K562 (cell line): ENCODE results near the gene TNFSF13. TPM values are rescaled to one million over a fixed set of nuclear protein-coding genes. Genes with fewer than 3 reads are reported as not detected.

Experiments used
- C11orf30 ChIP-seq: fragments of 450-650 bp; IDR thresholded peaks from 2 replicates; pipeline ENCODE4 v1.6.1; 2016; ENCODE audit warnings: low read depth, mild to moderate bottlenecking
- ELF4 ChIP-seq: fragments of 450-650 bp; formaldehyde crosslinking; IDR thresholded peaks from 2 replicates; pipeline ENCODE4 v1.4.0; 2022; ENCODE audit warnings: missing genetic modification characterization
- HDAC6 ChIP-seq: IDR thresholded peaks from 2 replicates; pipeline ENCODE4 v1.6.1; 2012; ENCODE audit warnings: low read depth, mild to moderate bottlenecking, control low read depth, inconsistent platforms, low read length, moderate library complexity
- IFI16 ChIP-seq: fragments of 250-450 bp; sonication (Bioruptor Pico); IDR thresholded peaks from 2 replicates; pipeline ENCODE4 v2.1.2; 2022; ENCODE audit warnings: mild to moderate bottlenecking, inconsistent platforms
- KLF1 ChIP-seq: fragments of 450-650 bp; IDR thresholded peaks from 2 replicates; pipeline ENCODE4 v1.6.1; 2016; ENCODE audit warnings: missing genetic modification characterization, missing compliant biosample characterization
- NCOR1 ChIP-seq: fragments of 450-650 bp; IDR thresholded peaks from 2 replicates; pipeline ENCODE4 v1.6.1; 2016; ENCODE audit warnings: mild to moderate bottlenecking, moderate library complexity
- PTTG1 ChIP-seq: fragments of 450-650 bp; IDR thresholded peaks from 2 replicates; pipeline ENCODE4 v1.6.1; 2016; ENCODE audit warnings: low read depth, mild to moderate bottlenecking, missing genetic modification characterization, missing compliant biosample characterization
- RFX7 ChIP-seq: fragments of 250-450 bp; sonication (Bioruptor Pico); IDR thresholded peaks from 2 replicates; pipeline ENCODE4 v1.5.1; 2021; ENCODE audit warnings: mild to moderate bottlenecking
- SPI1 ChIP-seq: IDR thresholded peaks from 2 replicates; pipeline ENCODE4 v1.6.1; 2011; ENCODE audit warnings: low read depth, low read length, control low read depth, borderline replicate concordance
- ZNF274 ChIP-seq: IDR thresholded peaks from 2 replicates; pipeline ENCODE4 v1.6.1; 2011; ENCODE audit warnings: low read depth, mild to moderate bottlenecking, low read length, moderate library complexity, borderline replicate concordance
- polyA plus RNA-seq, 8 experiments: library from polyadenylated mRNA; depleted of rRNA in 4 of 8; stranded (reverse) in 5 of 8; unstranded in 3 of 8; fragments of >200 nt; fragmentation: Nextera tagmentation in 2 of 8; fragmentation: Illumina TruSeq in 1 of 8; extraction: Ambion mirVana in 2 of 8; extraction: Trizol in 1 of 8; gene quantifications; 2 replicates each; pipeline versions ENCODE4 v1.2.1 to v1.2.3, GENCODE V29; 2011 to 2014; ENCODE audit warnings: inconsistent platforms in 1 of 8, missing spikeins in 1 of 8
- total RNA-seq, 7 experiments: library from RNA; depleted of rRNA in 6 of 7; stranded (reverse); fragments of >200 nt in 6 of 7; fragmentation: Illumina TruSeq in 2 of 7; extraction: Trizol in 2 of 7; gene quantifications; 2 replicates each; pipeline versions ENCODE4 v1.2.1 to v1.2.3, GENCODE V29; 2011 to 2021; ENCODE audit warnings: low replicate concordance in 1 of 7
- TF ChIP-seq, protein P1 (sequence below): fragments of 200-800 bp; sonication (Bioruptor generic); IDR thresholded peaks from 2 replicates; pipeline ENCODE4 v1.6.1; 2016; ENCODE audit warnings: missing genetic modification characterization, missing compliant biosample characterization
- TF ChIP-seq, protein P2 (sequence below): sonication (generic); formaldehyde crosslinking; IDR thresholded peaks from 2 replicates; pipeline ENCODE4 v1.8.1; 2023; ENCODE audit warnings: mild to moderate bottlenecking, missing genetic modification reagents
- TF ChIP-seq, protein P3 (sequence below): fragments of 250-450 bp; sonication (Bioruptor Pico); IDR thresholded peaks from 2 replicates; pipeline ENCODE4 v1.8.0; 2021; ENCODE audit warnings: moderate library complexity, mild to moderate bottlenecking, inconsistent platforms
- TF ChIP-seq, protein P4 (sequence below): sonication (generic); formaldehyde crosslinking; IDR thresholded peaks from 2 replicates; pipeline ENCODE4 v1.8.0; 2022; ENCODE audit warnings: missing genetic modification reagents, mild to moderate bottlenecking, borderline replicate concordance

The TNFSF13 gene
- total and polyA plus RNA-seq, 9 of the 15 experiments (the other 6 are each of a cell fraction or from before 2014, with no cell fraction given), result 0.04 to 0.51 (median 0.19) TPM; not detected in 1

DNA sequence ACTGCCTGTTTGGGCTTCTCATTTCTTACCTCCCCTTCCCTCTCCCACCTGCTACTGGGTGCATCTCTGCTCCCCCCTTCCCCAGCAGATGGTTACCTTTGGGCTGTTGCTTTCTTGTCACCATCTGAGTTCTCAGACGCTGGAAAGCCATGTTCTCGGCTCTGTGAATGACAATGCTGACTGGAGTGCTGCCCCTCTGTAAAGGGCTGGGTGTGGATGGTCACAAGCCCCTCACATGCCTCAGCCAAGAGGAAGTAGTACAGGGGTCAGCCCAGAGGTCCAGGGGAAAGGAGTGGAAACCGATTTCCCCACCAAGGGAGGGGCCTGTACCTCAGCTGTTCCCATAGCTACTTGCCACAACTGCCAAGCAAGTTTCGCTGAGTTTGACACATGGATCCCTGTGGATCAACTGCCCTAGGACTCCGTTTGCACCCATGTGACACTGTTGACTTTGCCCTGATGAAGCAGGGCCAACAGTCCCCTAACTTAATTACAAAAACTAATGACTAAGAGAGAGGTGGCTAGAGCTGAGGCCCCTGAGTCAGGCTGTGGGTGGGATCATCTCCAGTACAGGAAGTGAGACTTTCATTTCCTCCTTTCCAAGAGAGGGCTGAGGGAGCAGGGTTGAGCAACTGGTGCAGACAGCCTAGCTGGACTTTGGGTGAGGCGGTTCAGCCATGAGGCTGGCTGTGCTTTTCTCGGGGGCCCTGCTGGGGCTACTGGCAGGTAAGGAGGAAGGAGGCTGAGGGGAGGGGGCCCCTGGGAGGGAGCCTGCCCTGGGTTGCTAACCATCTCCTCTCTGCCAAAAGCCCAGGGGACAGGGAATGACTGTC, 20.7 kb downstream of the TNFSF13 start, which contains the start of gene CD68 (continued):
- TF ChIP-seq, protein P1, sequence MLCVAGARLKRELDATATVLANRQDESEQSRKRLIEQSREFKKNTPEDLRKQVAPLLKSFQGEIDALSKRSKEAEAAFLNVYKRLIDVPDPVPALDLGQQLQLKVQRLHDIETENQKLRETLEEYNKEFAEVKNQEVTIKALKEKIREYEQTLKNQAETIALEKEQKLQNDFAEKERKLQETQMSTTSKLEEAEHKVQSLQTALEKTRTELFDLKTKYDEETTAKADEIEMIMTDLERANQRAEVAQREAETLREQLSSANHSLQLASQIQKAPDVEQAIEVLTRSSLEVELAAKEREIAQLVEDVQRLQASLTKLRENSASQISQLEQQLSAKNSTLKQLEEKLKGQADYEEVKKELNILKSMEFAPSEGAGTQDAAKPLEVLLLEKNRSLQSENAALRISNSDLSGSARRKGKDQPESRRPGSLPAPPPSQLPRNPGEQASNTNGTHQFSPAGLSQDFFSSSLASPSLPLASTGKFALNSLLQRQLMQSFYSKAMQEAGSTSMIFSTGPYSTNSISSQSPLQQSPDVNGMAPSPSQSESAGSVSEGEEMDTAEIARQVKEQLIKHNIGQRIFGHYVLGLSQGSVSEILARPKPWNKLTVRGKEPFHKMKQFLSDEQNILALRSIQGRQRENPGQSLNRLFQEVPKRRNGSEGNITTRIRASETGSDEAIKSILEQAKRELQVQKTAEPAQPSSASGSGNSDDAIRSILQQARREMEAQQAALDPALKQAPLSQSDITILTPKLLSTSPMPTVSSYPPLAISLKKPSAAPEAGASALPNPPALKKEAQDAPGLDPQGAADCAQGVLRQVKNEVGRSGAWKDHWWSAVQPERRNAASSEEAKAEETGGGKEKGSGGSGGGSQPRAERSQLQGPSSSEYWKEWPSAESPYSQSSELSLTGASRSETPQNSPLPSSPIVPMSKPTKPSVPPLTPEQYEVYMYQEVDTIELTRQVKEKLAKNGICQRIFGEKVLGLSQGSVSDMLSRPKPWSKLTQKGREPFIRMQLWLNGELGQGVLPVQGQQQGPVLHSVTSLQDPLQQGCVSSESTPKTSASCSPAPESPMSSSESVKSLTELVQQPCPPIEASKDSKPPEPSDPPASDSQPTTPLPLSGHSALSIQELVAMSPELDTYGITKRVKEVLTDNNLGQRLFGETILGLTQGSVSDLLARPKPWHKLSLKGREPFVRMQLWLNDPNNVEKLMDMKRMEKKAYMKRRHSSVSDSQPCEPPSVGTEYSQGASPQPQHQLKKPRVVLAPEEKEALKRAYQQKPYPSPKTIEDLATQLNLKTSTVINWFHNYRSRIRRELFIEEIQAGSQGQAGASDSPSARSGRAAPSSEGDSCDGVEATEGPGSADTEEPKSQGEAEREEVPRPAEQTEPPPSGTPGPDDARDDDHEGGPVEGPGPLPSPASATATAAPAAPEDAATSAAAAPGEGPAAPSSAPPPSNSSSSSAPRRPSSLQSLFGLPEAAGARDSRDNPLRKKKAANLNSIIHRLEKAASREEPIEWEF, result no peak
- TF ChIP-seq KLF1 (tag) (no peak), C11orf30 (peak; percentile 17; the same call in 1 of the 2 replicates), NCOR1 (peak; percentile 55), HDAC6 (no peak), ELF4 (CRISPR knock-in tag) (no peak), SPI1 (peak; percentile 80; the same call in 1 of the 2 replicates), PTTG1 (no peak), IFI16 (CRISPR knock-in tag) (no peak), RFX7 (CRISPR knock-in tag) (0 out of 2 replicates have a peak, but pooled peaks have one; percentile 38), ZNF274 (no peak)
- TF ChIP-seq, protein P2, sequence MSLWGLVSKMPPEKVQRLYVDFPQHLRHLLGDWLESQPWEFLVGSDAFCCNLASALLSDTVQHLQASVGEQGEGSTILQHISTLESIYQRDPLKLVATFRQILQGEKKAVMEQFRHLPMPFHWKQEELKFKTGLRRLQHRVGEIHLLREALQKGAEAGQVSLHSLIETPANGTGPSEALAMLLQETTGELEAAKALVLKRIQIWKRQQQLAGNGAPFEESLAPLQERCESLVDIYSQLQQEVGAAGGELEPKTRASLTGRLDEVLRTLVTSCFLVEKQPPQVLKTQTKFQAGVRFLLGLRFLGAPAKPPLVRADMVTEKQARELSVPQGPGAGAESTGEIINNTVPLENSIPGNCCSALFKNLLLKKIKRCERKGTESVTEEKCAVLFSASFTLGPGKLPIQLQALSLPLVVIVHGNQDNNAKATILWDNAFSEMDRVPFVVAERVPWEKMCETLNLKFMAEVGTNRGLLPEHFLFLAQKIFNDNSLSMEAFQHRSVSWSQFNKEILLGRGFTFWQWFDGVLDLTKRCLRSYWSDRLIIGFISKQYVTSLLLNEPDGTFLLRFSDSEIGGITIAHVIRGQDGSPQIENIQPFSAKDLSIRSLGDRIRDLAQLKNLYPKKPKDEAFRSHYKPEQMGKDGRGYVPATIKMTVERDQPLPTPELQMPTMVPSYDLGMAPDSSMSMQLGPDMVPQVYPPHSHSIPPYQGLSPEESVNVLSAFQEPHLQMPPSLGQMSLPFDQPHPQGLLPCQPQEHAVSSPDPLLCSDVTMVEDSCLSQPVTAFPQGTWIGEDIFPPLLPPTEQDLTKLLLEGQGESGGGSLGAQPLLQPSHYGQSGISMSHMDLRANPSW (CRISPR knock-in tag), result no peak
- TF ChIP-seq, protein P3, sequence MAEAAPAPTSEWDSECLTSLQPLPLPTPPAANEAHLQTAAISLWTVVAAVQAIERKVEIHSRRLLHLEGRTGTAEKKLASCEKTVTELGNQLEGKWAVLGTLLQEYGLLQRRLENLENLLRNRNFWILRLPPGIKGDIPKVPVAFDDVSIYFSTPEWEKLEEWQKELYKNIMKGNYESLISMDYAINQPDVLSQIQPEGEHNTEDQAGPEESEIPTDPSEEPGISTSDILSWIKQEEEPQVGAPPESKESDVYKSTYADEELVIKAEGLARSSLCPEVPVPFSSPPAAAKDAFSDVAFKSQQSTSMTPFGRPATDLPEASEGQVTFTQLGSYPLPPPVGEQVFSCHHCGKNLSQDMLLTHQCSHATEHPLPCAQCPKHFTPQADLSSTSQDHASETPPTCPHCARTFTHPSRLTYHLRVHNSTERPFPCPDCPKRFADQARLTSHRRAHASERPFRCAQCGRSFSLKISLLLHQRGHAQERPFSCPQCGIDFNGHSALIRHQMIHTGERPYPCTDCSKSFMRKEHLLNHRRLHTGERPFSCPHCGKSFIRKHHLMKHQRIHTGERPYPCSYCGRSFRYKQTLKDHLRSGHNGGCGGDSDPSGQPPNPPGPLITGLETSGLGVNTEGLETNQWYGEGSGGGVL (CRISPR knock-in tag), result no peak
- TF ChIP-seq, protein P4, sequence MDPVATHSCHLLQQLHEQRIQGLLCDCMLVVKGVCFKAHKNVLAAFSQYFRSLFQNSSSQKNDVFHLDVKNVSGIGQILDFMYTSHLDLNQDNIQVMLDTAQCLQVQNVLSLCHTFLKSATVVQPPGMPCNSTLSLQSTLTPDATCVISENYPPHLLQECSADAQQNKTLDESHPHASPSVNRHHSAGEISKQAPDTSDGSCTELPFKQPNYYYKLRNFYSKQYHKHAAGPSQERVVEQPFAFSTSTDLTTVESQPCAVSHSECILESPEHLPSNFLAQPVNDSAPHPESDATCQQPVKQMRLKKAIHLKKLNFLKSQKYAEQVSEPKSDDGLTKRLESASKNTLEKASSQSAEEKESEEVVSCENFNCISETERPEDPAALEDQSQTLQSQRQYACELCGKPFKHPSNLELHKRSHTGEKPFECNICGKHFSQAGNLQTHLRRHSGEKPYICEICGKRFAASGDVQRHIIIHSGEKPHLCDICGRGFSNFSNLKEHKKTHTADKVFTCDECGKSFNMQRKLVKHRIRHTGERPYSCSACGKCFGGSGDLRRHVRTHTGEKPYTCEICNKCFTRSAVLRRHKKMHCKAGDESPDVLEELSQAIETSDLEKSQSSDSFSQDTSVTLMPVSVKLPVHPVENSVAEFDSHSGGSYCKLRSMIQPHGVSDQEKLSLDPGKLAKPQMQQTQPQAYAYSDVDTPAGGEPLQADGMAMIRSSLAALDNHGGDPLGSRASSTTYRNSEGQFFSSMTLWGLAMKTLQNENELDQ (CRISPR knock-in tag), result no peak
